Stimulated activated naive CD8-positive, alpha-beta T cell treated with anti-CD3 and anti-CD28 coated beads, Interleukin-15, Interleukin-2, amounts not matched to agents 100 U/mL and 50 U/mL, for 24 hours (primary cell): ENCODE results near the gene OTOG.
"Not testable (repeated sequence)": the region's sequence is repeated elsewhere in the genome, so short reads cannot be mapped to it uniquely, and the experiment has no call there.

Experiments used
- ATAC-seq: fragments of 150-1000 bp; cut with Tn5 transposase; one replicate; pipeline ENCODE4 v1.10.0; 2021
- DNase-seq: peaks from one replicate; pipeline ENCODE4 v3.0.0; 2021

Gene OTOG

DNA sequence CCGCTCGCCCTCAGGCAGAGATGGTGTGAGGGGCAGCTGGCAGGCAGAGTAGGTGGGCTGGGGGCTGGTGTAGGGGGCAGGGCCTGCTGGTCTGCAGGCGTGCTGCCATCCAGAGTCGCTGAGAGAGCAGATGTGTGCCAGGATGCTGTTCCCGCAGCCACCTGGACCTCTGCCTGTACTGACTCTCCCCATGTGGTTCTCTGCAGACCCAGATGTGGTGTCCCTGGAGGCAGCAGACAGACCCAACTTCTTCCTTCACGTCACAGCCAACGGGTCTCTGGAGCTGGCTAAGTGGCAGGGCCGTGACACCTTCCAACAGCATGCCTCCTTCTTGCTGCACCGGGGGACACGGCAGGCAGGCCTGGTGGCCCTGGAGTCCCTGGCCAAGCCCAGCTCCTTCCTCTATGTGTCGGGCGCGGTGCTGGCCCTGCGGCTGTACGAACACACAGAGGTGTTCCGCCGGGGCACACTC lies 58.6 kb downstream of the OTOG start:
- no peak for DNase-seq
- ATAC-seq: no peak

DNA sequence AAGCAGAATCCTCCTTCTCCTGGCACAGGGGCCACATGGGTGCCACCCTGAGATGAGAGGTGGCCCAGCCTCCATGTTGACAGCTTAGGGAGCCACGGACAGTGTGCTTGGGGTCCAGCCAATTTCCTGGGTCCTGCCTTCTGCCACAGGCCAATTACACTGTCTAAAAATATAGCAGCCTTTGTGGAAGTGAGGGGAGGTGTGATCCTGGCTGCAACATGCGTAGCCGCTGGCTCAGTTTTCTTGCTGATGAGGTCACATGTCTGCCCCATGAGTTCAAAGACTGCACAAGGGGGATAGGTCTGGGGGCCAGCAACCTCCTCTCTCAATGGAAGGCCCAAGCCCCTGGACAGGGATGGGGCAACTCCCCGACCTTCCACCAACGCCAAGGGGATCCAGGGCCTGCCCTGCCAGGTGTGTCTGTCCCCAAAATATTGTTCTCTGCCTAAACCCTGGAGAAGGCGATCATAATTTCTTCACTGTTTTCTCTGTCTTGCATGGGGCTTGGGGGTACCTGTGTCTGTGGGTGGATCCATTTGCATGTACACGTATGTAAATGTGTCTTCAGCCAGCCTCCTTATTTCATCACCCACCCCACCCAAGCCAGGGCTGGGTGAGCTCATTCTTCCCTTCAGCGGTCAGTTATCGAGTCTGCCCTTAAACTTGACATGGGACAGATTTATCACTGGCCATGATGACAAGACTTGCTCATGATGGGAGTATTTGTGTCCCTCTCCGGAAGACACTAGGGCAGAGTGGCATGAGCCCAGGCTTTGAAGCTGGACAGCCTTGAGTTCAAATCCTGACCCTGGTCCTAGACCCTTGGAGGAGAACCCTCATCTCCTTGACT lies 59.4 kb downstream of the OTOG start:
- no peak for ATAC-seq
- no peak for DNase-seq

DNA sequence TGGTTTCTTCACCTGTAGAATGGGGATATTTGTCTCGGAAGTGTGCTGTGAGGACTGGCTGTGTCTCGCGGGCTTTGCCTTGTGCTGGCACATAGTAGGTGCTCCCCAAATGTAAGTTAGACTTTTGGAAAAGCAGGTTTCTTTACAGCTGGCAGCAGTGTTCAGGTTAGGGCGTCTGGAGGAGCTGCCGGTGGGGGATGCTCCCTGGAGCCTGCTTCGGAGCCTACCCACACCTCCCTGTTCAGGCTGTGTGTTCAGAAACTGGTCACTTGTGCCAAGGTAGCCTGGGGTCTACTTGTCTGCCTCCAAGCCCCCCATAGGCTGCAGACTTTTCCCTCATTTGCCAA lies 60.0 kb downstream of the OTOG start:
- no peak for DNase-seq
- no peak for ATAC-seq

DNA sequence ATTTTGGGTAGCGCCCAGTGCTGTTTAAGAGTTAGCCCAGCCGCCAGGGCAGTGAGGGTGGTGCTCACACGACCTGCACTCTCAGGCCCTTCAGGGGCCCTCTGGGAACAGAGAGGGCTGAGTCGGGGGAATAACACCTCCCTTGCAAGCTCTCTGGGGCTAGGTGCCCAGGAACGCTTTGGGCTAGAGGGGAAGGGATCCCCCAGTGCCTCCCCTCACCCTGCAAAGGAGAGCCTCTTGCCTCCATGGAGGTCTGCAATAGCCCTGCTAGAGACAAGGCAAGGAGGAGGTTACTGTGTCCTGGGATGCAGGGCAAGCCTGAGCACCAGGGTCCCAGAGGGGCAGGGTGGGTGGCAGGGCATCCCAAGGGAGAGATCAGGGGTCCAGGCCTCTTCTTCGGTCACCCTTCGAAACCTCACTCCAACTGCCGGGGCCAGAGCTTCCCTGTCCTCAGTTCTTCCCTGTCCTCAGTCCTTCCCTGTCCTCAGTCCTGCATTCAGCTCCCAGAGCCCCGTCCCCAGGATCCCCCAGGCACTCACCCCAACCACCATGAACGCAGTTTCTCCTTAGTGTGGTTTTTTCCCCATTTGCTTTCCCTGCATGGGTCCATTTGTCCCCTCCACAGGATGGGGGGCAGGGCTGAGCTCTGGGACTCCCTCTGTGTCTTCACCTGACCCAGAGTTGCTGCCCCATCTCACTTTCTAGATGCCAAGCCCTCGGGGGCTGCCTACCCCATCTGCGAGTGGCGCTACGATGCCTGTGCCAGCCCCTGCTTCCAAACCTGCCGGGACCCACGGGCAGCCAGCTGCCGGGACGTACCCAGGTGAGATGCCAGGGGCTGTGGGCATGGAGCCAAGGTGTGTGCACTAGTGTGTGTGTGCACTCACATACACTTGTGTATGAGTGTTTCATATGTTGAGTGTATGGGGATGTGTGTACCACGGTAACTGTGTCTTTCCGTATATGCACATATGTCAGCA lies 60.8 kb downstream of the OTOG start:
- no peak for DNase-seq
- no peak for ATAC-seq

DNA sequence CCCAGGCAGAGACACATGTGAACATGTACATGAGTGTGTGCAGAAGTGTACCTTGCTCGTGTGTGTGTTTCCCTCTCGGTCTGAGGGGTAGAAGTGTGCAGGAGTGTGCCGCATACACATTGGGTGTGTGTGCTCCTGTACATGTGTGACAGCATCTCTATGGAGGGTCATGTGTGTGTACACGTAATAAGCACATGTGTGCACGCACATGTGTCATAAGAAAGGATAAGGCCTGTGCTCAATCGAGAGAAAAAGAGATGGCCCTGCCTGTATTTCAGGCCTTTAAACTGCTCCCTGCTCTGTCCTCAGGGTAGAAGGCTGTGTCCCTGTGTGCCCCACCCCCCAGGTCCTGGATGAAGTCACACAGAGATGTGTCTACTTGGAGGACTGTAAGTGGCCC lies 61.8 kb downstream of the OTOG start:
- no peak for ATAC-seq
- DNase-seq: no peak

DNA sequence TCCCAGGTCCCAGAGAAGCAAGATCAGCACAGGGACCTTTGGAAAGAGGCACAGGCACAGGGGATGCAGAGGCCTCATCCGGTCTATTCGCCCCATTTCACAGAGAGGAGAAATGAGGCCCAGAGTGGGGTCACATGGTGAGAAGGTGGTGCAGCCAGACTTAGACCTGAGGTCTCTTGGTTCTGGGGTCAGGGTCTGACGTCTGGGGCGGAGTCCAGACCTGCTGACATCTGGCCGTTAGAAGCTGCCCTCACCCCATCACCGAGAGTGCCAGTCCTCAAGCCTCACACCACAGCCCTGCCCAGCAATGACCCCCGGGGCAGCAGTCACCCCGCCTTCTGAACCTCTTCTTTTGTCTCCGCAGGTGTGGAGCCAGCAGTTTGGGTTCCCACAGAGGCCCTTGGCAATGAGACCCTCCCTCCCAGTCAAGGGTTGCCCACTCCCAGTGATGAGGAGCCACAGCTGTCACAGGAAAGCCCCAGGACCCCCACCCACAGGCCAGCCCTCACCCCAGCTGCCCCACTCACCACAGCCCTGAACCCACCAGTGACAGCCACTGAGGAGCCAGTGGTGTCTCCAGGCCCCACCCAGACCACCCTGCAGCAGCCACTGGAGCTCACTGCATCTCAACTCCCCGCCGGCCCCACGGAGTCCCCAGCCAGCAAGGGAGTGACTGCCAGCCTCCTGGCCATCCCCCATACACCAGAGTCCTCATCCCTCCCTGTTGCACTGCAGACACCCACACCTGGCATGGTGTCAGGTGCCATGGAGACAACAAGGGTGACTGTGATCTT lies 62.4 kb downstream of the OTOG start:
- DNase-seq: no peak
- no peak for ATAC-seq

DNA sequence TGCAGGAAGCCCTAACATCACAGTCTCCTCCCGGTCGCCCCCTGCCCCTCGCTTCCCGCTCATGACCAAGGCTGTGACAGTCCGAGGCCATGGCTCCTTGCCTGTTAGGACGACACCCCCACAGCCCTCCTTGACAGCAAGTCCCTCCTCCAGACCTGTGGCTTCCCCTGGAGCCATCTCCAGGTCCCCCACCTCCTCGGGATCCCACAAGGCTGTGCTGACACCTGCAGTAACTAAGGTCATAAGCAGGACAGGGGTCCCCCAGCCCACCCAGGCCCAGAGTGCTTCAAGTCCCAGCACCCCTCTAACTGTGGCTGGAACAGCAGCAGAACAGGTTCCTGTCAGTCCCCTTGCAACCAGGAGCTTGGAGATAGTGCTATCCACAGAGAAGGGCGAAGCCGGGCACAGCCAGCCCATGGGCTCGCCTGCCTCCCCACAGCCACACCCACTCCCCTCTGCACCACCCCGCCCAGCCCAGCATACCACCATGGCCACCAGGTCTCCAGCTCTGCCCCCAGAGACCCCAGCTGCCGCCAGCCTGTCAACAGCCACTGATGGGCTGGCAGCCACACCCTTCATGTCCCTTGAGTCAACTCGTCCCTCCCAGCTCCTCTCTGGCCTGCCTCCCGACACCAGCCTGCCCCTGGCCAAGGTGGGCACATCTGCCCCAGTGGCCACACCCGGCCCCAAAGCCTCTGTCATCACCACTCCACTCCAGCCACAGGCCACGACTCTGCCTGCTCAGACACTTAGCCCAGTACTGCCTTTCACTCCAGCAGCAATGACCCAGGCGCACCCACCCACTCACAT lies 63.2 kb downstream of the OTOG start:
- ATAC-seq (no peak), DNase-seq (no peak)

DNA sequence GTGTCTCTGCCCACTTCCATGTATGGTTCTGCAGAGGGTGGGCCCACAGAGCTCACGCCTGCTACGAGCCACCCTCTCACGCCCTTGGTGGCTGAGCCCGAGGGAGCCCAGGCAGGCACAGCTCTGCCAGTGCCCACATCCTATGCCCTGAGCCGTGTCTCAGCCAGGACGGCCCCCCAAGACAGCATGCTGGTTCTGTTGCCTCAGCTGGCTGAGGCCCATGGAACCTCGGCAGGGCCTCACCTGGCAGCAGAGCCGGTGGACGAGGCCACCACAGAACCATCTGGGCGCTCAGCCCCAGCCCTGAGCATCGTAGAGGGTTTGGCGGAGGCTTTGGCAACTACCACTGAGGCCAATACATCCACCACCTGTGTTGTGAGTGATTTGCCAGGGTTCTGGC lies 64.0 kb downstream of the OTOG start:
- no peak for ATAC-seq
- DNase-seq: no peak

DNA sequence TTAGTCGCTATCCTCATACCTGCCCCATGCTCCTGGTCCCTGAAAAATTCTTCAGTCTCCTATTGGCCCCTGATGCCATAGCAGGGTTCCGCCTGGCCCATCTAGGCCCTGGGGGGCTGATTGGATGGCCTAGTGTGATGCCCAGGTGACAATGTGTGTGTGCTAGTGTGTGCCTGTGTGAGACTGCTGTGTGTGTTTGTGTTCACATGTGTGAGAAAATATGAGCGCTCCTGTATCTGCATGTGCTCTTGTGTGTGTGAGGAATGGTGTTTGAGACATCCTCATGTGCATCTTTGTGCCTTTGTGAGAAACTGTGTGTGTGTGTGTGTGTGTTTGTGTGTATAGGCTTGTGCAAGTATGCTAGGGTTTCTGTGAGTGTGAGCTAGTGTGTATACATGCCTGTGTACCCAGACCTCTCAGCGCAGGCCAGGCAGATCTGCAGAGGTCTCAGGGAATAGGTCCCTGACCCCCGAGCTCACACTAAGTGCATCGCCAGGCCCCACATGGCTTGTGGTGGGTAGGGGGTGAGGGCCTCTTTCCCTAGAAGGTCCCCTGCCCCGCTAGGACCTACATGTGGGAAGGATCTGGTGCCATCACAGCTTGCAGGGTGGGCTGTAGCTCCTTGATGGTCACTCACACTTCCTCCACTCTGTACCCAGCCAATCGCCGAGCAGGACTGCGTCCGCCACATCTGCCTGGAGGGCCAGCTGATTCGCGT lies 64.6 kb downstream of the OTOG start:
- no peak for DNase-seq
- ATAC-seq: no peak

DNA sequence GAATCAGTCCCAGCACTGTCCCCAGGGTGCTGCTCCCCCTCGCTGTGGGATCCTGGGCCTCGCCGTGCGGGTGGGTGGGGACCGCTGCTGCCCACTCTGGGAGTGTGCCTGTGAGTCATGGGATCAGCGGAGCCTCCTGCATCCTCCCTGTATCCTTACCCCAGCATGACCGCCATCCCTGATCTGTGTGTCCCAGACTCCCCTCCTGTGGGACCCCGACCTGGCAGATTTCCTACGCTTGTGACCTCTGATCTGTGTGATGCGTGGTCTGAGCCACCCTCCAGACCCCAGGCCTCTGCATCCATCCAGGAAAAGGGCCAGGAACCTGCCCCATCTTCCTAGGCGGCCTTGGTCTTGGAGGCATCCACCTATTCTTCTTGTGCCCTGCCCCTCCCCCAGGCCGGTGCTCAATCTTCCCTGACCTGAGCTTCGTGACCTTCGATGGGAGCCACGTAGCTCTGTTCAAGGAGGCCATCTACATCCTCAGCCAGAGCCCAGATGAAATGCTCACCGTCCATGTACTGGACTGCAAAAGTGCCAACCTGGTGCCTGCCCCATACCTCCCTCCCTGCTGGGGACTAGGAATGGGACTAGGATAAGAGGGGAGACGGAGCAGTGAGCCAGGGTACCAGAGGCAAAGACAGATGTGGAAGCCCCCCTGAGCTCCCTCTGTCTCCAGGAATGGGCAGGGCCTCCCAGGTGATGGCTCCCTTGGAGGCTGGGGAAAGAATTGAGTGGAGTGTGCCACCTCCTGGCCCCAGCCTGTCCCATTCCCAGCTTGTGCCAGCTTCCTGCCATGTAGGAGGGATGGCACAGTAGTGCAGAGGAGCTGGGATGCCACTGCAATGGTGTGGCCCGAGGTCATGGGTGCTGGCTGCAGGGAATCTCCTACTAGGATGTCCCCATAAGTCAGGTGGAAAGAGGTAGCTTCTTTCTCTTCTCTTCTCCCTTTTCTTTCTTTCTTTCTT lies 65.4 kb downstream of the OTOG start:
- ATAC-seq: no peak

DNA sequence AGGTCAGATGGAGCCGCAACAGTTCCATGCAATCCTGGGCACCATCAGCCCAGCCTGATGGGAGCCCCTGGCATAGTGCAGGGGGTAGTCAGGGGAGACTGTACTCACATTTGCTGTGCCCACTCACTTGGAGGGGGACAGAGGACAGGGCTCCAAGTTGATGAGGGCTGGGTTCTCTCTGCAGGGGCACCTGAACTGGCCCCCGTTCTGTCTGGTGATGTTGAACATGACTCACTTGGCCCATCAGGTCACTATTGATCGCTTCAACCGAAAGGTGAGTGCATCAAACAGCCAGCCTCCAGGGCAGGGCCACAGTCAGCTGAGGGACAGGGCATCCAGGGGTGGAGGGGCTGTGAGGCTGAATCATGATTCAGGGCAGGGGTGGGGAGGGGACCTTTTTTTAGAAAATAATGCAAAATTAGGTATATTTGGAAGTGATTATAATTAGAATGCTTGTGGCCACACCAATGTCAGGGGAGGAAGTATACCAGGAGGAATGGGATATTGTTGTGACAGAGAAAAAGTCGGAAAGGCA lies 66.4 kb downstream of the OTOG start:
- no peak for ATAC-seq
- DNase-seq: no peak

More for the DNA sequence above, 65.4 kb downstream of the OTOG start:
- no peak for DNase-seq

DNA sequence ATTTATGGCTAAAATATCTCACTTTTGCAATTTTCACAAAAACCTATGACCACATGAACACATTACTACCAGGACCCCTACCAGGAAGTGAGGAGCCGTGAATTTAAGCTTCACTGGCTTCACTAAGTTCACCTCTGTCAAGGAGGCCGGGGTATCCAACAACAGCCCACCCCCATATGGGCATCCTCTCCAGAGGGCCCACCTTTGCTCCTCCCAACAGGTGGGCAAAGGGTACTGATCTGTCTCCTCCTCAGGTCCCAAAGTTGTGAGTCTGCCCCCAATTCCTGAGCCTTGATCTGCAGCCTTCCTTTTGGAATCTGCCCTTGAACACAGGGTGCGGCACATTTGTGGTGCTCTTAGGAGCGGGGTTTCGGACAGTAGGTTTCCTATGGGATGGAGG lies 66.9 kb downstream of the OTOG start:
- ATAC-seq: no peak
- no peak for DNase-seq

DNA sequence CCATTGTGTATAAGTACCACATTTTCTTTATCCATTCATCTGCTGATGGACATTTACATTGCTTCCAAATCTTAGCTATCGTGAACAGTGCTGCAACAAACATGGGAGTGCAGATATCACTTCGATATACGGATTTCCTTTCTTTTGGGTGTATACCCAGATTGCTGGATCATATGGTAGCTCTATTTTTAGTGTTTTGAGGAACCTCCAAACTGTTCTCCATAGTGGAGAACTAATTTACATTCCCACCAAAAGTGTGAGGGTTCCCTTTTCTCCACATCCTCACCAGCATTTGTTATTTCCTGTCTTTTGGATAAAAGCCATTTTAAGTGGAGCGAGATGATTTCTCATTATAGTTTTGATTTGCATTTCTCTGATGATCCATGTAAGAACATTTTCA lies 75.7 kb downstream of the OTOG start:
- DNase-seq, ATAC-seq: not testable (repeated sequence)

DNA sequence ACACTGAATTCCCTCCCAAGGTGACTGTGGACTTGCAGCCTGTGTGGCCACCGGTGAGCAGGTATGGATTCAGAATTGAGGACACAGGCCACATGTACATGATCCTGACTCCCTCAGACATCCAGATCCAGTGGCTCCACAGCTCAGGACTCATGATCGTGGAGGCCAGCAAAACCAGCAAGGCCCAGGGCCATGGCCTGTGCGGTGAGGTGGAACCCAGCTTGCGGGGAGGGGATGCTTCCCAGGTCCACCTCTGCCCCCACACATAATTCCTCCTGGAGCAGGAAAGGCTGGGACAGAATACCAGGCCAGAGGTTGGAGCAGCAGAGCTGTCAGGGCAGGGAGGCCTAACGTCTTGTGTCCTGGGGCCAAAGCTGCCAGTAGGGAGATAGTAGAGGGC lies 82.1 kb downstream of the OTOG start:
- ATAC-seq (no peak), DNase-seq (no peak)

DNA sequence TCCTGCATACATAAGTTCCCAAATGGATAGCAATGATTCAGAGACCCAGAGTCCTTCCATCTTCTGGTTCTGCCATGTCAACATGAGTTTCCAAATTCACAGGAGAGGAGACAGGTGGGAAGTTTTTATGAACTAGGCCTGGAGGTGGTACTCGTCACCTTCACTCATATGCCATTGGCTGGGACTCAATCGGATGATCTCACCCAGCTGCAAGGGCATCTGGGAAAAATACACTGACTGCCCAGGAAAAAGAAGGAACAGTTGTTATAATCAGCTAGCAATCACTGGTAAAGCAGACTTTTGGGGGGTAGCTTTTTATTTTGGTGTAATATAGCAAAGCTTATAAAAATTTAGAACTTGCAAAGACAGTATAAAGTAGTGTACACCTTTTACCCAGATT lies 83.9 kb downstream of the OTOG start:
- no peak for ATAC-seq
- no peak for DNase-seq

DNA sequence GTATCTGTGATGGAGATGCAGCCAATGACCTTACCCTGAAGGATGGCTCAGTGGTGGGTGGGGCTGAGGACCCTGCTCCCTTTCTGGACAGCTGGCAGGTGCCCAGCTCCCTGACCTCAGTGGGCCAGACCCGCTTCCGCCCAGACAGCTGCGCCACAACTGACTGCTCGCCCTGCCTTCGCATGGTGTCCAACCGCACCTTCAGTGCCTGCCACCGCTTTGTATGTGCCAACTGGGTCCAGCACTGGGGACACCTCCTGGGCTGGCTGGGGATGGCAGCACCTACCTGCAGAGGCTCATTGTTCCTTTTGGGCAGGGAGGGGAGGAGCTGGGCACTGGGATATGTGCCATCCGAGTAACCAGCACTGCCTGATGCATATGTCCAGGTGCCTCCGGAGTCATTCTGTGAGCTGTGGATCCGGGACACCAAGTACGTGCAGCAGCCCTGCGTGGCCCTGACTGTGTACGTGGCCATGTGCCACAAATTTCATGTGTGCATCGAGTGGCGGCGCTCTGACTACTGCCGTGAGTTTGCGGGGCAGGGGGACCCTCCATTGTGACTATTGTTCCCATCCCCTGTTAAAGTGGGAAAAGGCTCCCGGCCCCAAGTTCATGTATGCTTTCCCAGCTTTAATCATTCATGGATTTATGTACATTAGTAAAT lies 84.8 kb downstream of the OTOG start:
- DNase-seq (no peak), ATAC-seq (no peak)

DNA sequence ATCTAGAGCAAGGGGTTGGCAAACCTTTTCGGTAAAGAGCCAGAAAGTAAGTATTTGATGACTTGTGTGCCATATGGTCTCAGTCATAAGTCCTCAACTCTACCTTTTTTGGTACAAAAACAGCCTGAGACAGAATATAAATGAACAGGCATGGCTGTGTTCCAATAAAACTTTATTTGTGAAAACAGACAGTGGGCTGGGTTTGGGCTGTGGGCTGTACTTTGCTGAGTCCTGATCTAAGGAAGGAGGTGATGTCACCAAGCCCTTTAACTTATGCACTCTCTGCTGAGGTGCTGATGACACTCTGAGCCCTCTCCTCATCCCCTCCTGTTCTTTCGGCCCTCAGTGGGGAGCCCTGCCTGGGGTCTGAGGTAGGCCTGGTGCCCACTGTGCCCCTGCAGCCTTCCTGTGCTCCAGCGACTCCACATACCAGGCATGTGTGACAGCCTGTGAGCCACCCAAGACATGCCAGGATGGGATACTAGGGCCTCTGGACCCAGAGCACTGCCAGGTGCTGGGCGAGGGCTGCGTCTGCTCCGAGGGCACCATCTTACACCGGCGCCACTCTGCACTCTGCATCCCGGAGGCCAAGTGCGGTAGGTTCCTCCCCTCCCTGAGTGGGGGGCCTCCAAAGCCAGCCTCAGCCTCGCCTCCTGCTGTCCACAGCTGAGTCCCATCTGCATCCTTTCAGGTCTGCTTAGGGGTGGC lies 86.4 kb downstream of the OTOG start:
- ATAC-seq (no peak), DNase-seq (no peak)
